Upper lobe of left lung (tissue), 4 donors: ENCODE data around the gene ZFR2.

ENCODE experiments used
- CTCF ChIP-seq, 6 experiments: fragments of 450-650 bp in 4 of 6; fragments of 200-600 bp in 2 of 6; sonication (generic) in 2 of 6; IDR thresholded peaks; one replicate each; pipeline ENCODE4 v1.5.1; 2016 to 2019; ENCODE audit warnings: antibody characterized with exemption in 6 of 6
- POLR2AphosphoS5 ChIP-seq, 2 donors: sonication (generic); formaldehyde crosslinking; IDR thresholded peaks; one replicate each; pipeline ENCODE4 v1.5.1; 2017; ENCODE audit warnings: antibody characterized with exemption in 2 of 2

DNA sequence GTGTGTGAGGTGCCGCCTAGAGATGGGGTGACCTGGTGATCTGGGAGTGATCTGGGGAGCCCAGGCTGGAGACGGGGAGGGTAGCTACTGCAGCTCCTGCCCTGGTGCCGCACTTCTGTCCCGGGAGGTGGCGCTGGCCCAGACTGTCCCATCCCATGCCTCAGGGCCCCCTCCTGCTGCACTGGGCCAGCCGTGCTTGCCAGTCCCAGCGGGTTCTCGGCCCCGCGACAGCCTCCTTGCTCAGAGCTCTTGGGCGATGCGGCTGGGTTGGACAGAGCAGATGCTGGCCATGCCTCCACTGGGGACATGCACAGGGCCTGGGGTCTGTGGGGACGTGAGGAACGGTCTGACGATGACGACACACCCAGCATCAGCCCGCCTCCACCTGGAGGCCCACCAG, 99.3 kb downstream of the ZFR2 start:
- TF ChIP-seq CTCF (IDR thresholded peaks at IDR 0.05) (no peak), POLR2AphosphoS5 (IDR thresholded peaks at IDR 0.05) (no peak)
